Calu3 (cell line): Measurements from ENCODE around the gene BCAR1. TPM values are rescaled to one million over a fixed set of nuclear protein-coding genes. Genes with fewer than 3 reads are reported as not detected.
A peak's percentile ranks its signal among the peaks of the same experiment; 100 is the strongest.

Experiments used
- BruUV-seq: library from RNA; stranded (reverse); fragments of 400-500 nt; replicated peaks from 2 replicates; lab custom pipeline; 2021; lab: Mats Ljungman, UMichigan
- CTCF ChIA-PET: fragments of 300-600 bp; sonication (Branson Sonifier 250); formaldehyde crosslinking; loops from one replicate; lab custom pipeline; 2022; ENCODE audit warnings: antibody characterized with exemption; lab: Charles Lee
- DNase-seq: peaks from one replicate; pipeline ENCODE4 v3.0.0; 2022
- H3K27ac Mint-ChIP-seq: one replicate; pipeline ENCODE4 v1.8.0; 2022; ENCODE audit warnings: mixed read lengths; ENCODE audit not compliant: unreplicated experiment
- H3K27me3 Mint-ChIP-seq: one replicate; pipeline ENCODE4 v1.8.0; 2022; ENCODE audit warnings: mixed read lengths; ENCODE audit not compliant: unreplicated experiment
- H3K36me3 Mint-ChIP-seq: one replicate; pipeline ENCODE4 v1.8.0; 2022; ENCODE audit warnings: mild to moderate bottlenecking, moderate library complexity, mixed read lengths; ENCODE audit not compliant: insufficient read depth, unreplicated experiment
- H3K4me1 Mint-ChIP-seq: one replicate; pipeline ENCODE4 v1.8.0; 2022; ENCODE audit warnings: mild to moderate bottlenecking, low read depth, mixed read lengths; ENCODE audit not compliant: unreplicated experiment
- H3K4me3 Mint-ChIP-seq: one replicate; pipeline ENCODE4 v1.8.0; 2022; ENCODE audit warnings: mild to moderate bottlenecking, low read depth, moderate library complexity, mixed read lengths; ENCODE audit not compliant: unreplicated experiment
- H3K9me3 Mint-ChIP-seq: one replicate; pipeline ENCODE4 v1.8.0; 2022; ENCODE audit warnings: low read depth, mixed read lengths; ENCODE audit not compliant: unreplicated experiment
- intact Hi-C: fragments of 100-400 bp; cut with micrococcal nuclease; formaldehyde crosslinking; loops from one replicate; pipeline ENCODE4 v1.10.0; 2022; ENCODE audit not compliant: unreplicated experiment
- total RNA-seq: library from RNA; stranded (reverse); gene quantifications from 2 replicates; pipeline ENCODE4 v1.2.3, GENCODE V29; 2022
- TF ChIP-seq, protein P1 (sequence below): fragments of 200-600 bp; IDR thresholded peaks from one replicate; pipeline ENCODE4 v1.8.0; 2022; ENCODE audit warnings: antibody characterized with exemption; ENCODE audit not compliant: unreplicated experiment

BCAR1 gene
- total RNA-seq, 1 experiment from 2014 or later: 153 TPM

DNA sequence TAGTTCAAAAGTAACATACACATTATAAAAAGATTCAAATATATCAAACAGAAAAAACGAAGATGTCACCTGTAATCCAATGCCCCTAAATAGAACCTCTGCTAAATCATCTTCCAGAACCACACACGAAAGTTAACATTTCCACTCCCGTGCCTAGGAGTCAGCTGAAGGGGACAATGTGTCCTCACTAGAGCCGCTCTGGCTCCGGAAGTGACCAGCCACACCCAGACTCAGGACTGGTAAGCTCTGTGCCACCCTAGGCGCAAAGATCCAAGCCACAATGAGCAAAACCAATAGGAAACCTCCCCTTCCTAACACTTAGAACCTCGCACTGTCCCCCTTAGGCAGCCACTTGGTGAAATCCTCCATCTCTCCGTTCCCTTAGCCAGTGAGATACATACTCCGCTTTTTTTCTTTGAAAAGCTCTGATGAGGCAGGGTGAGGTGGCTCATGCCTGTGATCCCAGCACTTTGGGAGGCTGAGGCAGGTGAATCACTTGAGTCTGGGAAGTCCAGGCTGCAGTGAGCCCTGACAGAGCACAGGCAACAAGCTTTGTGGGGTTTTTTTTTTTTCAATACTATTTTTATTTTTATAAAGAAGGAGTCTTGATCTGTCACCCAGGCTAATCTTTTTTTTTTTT lies 20.8 kb downstream of the BCAR1 start:
- TF ChIP-seq, protein P1, sequence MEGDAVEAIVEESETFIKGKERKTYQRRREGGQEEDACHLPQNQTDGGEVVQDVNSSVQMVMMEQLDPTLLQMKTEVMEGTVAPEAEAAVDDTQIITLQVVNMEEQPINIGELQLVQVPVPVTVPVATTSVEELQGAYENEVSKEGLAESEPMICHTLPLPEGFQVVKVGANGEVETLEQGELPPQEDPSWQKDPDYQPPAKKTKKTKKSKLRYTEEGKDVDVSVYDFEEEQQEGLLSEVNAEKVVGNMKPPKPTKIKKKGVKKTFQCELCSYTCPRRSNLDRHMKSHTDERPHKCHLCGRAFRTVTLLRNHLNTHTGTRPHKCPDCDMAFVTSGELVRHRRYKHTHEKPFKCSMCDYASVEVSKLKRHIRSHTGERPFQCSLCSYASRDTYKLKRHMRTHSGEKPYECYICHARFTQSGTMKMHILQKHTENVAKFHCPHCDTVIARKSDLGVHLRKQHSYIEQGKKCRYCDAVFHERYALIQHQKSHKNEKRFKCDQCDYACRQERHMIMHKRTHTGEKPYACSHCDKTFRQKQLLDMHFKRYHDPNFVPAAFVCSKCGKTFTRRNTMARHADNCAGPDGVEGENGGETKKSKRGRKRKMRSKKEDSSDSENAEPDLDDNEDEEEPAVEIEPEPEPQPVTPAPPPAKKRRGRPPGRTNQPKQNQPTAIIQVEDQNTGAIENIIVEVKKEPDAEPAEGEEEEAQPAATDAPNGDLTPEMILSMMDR: no peak
- CTCF ChIA-PET: interaction anchor here (1.1 kb wide), 1 partner anchor 32 kb away, joined by 3 read pairs; no protein-coding TSS in a partner anchor
- H3K27ac Mint-ChIP-seq: no peak overlapping the region

DNA sequence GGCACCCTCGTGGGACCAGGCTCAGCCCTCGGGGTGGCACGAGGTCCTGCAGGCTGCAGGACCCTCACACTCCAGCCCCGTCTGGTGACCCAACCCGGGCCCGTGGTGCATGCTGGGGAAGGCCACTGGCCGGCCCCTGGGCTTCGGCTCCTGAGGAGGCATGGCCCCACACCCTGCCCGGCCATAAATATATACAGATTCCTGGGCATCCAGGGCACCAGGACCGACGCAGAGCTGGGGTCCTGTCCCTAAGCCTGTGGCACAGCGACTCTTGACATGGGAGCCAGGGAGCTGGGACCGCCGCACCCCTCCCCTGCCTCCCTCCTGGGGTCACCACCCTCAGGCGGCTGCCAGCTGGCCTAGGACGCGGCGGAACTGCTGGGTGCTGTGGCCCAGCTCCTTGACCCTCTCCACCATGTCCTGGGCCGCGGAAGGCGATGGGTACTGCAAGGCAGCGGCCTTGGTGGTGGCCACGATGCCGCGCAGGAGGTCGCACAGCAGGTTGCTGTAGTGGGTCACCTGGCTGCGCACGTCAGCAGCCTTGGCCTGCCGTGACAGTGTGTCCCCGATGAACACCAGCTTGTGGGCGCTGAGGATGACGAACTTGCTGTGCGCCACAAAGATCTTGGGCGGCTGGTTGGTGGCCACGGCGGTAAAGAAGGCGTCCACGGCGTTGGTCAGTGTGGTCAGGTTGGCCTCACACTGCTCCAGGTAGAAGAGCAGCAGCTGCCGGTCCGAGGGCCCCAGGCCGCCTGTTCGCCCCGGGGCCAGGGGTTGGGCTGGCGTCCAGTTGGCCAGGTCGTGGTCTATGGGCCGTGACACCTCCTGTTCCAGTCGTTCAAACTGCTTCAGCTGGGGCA lies 22.0 kb downstream of the BCAR1 start:
- intact Hi-C loops: loop anchor here (5.0 kb wide), 1 partner anchor 78 kb away; no protein-coding TSS in a partner anchor
- BruUV-seq: no TSS peak
- Mint-ChIP-seq H3K4me1 (peaks cover 18% of the 10 kb centered on the region), H3K27me3 (peaks cover 19% of the 10 kb centered on the region), H3K27ac (peak overlapping the region; percentile 20), H3K36me3 (peaks cover 98% of the 10 kb centered on the region), H3K9me3 (no peaks in the 10 kb centered on the region), H3K4me3 (no peak overlapping the region)
- DNase-seq: no peak
- TF ChIP-seq, protein P1: no peak
- CTCF ChIA-PET: interaction anchor here (1.1 to 1.2 kb wide), 2 partner anchors 31 to 156 kb away, joined by 3 read pairs; no protein-coding TSS in a partner anchor

More for the DNA sequence above, 20.8 kb downstream of the BCAR1 start:
- Mint-ChIP-seq H3K4me3 (no peak overlapping the region), H3K4me1 (peaks cover 23% of the 10 kb centered on the region), H3K9me3 (no peaks in the 10 kb centered on the region), H3K36me3 (peaks cover 95% of the 10 kb centered on the region), H3K27me3 (peaks cover 7% of the 10 kb centered on the region)
- no TSS peak for BruUV-seq
- intact Hi-C loops: loop anchor here (5.0 kb wide), 1 partner anchor 77 kb away; no protein-coding TSS in a partner anchor
- DNase-seq: no peak

DNA sequence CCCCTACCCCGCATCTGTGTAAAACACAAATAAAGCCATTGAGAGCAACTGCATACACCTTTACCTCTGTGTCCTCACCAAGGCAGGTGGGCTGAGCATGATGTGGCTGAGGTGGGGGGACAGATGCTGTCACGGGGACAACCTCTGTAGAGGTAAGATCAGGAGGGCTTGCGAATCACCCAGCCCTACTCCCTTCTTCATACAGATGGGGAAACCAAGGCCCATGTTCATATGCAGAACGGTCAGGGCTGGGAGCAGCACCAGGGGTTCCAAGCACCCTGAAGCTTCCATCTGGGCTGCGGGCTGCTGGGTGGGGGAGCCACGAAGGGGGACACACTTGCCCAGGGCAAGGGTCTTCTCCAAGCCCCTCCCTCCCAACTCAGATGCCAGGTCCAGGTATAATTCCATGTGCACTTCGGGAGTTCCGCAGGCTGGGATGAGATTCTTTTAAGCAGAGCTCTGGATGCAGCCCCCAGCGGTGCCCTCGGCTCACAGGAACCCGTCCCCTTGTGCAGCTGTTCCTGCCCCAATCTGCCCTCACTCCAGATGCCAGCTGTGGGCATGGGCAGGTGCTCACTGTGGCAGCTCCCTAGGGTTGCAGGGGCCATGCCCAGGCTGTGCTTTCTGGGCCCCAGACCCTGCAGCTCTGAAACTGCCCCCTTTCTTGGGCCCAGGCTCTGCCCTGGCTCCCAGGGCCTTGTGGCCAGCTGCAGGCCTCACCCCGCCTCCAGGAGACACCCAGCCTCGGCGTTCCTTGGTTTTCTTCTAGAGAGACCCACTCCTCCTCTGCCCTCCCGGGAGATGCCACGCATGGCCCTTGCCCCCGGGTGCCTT lies 23.1 kb downstream of the BCAR1 start:
- H3K4me3 Mint-ChIP-seq: no peak overlapping the region
- DNase-seq: no peak
- peaks cover 93% of the 10 kb centered on the region for H3K36me3 Mint-ChIP-seq
- H3K4me1 Mint-ChIP-seq: peaks cover 9% of the 10 kb centered on the region
- H3K27ac Mint-ChIP-seq: peak overlapping the region; percentile 77
- no peaks in the 10 kb centered on the region for H3K9me3 Mint-ChIP-seq
- TF ChIP-seq, protein P1: no peak
- CTCF ChIA-PET: no interaction called here
- intact Hi-C loops: no loop called here
- peaks cover 26% of the 10 kb centered on the region for H3K27me3 Mint-ChIP-seq
- BruUV-seq: no TSS peak
